Activated CD4-positive, alpha-beta memory T cell treated with anti-CD3 and anti-CD28 coated beads for 36 hours (primary cell): ENCODE results near the gene ATP5F1E. TPM values are rescaled to one million over a fixed set of nuclear protein-coding genes. Genes with fewer than 3 reads are reported as not detected.

Experiments used
- CTCF ChIA-PET: fragments of 350-600 bp; sonication (Branson Sonifier 250); formaldehyde crosslinking; loops from one replicate; lab custom pipeline; 2021; ENCODE audit warnings: antibody characterized with exemption, inconsistent platforms; lab: Charles Lee
- POLR2A ChIA-PET: fragments of 350-600 bp; sonication (Branson Sonifier 250); formaldehyde crosslinking; loops from one replicate; lab custom pipeline; 2021; ENCODE audit warnings: antibody characterized with exemption; lab: Charles Lee
- DNase-seq: peaks from one replicate; pipeline ENCODE4 v3.0.0-alpha.2; 2020
- H3K27ac Mint-ChIP-seq: one replicate; pipeline ENCODE4 v1.8.0; 2021; ENCODE audit warnings: mixed read lengths
- H3K27me3 Mint-ChIP-seq: one replicate; pipeline ENCODE4 v1.8.0; 2021; ENCODE audit warnings: mixed read lengths
- H3K36me3 Mint-ChIP-seq: one replicate; pipeline ENCODE4 v1.8.0; 2021; ENCODE audit warnings: mixed read lengths
- H3K4me1 Mint-ChIP-seq: one replicate; pipeline ENCODE4 v1.8.0; 2021; ENCODE audit warnings: low read depth, mixed read lengths
- H3K4me3 Mint-ChIP-seq: one replicate; pipeline ENCODE4 v1.8.0; 2021; ENCODE audit warnings: mild to moderate bottlenecking, mixed read lengths
- H3K9me3 Mint-ChIP-seq: one replicate; pipeline ENCODE4 v1.8.0; 2021; ENCODE audit warnings: mixed read lengths
- intact Hi-C: fragments of 100-400 bp; cut with micrococcal nuclease; formaldehyde crosslinking; loops from one replicate; pipeline ENCODE4 v1.15.1; 2023
- total RNA-seq, 2 experiments: library from RNA; stranded (reverse); gene quantifications; one replicate each; pipeline ENCODE4 v1.2.3, GENCODE V29; 2021

ATP5F1E gene
- total RNA-seq, 2 experiments from 2014 or later: 82.2 to 90.4 TPM

DNA sequence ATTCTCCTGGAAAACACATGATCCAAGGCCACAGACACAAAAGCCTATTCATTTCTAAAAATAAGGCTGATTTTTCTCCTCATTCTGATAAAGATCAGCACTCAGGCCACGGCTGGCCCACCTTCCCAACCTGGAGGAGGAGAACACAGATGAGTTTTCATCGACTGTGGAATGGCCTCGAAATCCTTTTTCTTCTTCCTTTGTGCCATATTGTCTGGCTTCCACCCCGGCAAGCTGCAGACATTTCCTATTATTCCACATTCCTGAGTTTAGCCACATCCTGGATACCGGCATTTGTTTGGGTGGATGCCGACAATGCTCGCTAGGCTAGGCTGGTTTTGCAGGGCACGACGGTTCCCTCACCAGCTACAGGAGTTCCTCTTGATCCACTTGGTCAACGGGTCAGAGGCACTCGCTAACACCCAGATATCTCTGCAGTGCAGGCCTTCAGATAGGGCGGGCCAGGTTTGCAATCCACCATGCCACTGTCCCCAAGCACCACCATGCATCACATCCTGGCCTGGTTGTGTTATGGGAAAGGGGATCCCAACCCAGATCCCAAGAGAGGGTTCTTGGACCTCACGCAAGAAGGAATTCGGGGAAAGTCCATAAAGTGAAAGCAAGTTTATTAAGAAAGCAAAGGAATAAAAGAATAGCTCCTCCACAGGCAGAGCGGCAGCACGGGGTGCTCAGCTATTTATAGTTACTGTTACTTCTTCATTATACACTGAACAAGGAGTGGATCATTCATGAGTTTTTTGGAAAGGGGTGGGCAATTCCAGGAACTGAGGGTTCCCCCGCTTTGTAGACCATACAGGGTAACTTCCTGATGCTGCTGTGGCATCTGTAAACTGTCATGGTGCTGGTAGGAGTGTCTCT, 20.9 kb downstream of the ATP5F1E start:
- CTCF ChIA-PET: no interaction called here
- no peaks in the 10 kb centered on the region for H3K9me3 Mint-ChIP-seq
- no peaks in the 10 kb centered on the region for H3K36me3 Mint-ChIP-seq
- H3K4me3 Mint-ChIP-seq: no peak overlapping the region
- intact Hi-C loops: no loop called here
- POLR2A ChIA-PET: no interaction called here
- DNase-seq: peak; percentile 14
- no peak overlapping the region for H3K27ac Mint-ChIP-seq
- H3K27me3 Mint-ChIP-seq: no peaks in the 10 kb centered on the region
- peaks cover 28% of the 10 kb centered on the region for H3K4me1 Mint-ChIP-seq

- Mint-ChIP-seq H3K4me3 (no peak overlapping the region), H3K4me1 (peaks cover 31% of the 10 kb centered on the region), H3K27ac (no peak overlapping the region), H3K36me3 (no peaks in the 10 kb centered on the region), H3K27me3 (no peaks in the 10 kb centered on the region), H3K9me3 (no peaks in the 10 kb centered on the region)
- ChIA-PET POLR2A (no interaction called here), CTCF (no interaction called here)
- DNase-seq: peak; percentile 4
- intact Hi-C loops: no loop called here
Measured at GRCh38 chr20:59010321-59010994, 21.7 kb downstream of the ATP5F1E start.

DNA sequence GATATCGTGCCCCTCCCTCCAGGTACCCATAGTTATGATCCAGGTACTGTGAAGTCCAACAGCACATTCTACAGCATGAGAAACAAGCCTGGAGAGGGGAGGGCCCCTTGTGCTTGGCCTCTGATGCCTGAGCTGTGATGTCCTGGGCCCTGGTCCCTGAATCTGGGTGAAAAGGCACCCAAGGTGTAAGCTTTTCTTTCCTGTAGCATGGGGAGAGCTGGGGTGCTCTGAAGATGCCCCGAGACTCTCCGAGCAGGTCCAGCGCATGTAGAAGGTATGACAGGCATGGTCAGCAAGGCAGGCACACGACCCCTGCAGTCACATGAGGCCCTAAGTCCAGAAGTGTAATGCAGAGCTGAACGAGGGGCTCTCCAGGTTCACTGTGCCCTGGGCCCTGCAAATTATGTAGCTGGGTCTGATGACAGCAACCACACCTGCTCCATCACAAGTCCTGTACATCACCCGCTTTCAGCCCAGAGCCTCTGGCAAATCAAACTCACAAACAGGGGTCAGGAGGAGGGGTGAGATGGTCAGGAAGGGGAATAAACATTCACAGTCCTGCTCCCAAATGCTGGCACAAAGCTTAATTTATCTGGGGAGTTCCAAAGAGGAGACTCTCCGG, 23.3 kb downstream of the ATP5F1E start:
- intact Hi-C loops: no loop called here
- ChIA-PET POLR2A (interaction anchor here (1.4 kb wide), 1 partner anchor 23 kb away, joined by 4 read pairs; the partner anchor contains the start of gene ATP5F1E), CTCF (no interaction called here)
- no peak for DNase-seq
- Mint-ChIP-seq H3K9me3 (no peaks in the 10 kb centered on the region), H3K27ac (no peak overlapping the region), H3K36me3 (peaks cover 7% of the 10 kb centered on the region), H3K27me3 (no peaks in the 10 kb centered on the region), H3K4me3 (no peak overlapping the region), H3K4me1 (peaks cover 37% of the 10 kb centered on the region)

- Mint-ChIP-seq H3K4me3 (peak overlapping the region; percentile 69), H3K9me3 (no peaks in the 10 kb centered on the region), H3K4me1 (peaks cover 35% of the 10 kb centered on the region), H3K27me3 (no peaks in the 10 kb centered on the region), H3K27ac (peak overlapping the region; percentile 28), H3K36me3 (peaks cover 7% of the 10 kb centered on the region)
- intact Hi-C loops: loop anchor here (1.0 kb wide), 1 partner anchor 24 kb away; the partner anchor contains the start of gene ATP5F1E
- CTCF ChIA-PET: no interaction called here
- no peak for DNase-seq
- POLR2A ChIA-PET: interaction anchor here (1.4 kb wide), 1 partner anchor 24 kb away, joined by 4 read pairs; the partner anchor contains the start of gene ATP5F1E
Measured at GRCh38 chr20:59007665-59008511, 24.2 kb downstream of the ATP5F1E start.

- H3K27me3 Mint-ChIP-seq: no peaks in the 10 kb centered on the region
Measured at GRCh38 chr20:59006864-59007664, 25.1 kb downstream of the ATP5F1E start, which contains the start of gene CTSZ. CTSZ (minus strand) TSS chr20:59007254; CDS start chr20:59007128, 126 bp downstream.

GRCh38 chr20:59006167-59006863, 25.8 kb downstream of the ATP5F1E start:
- Mint-ChIP-seq H3K9me3 (no peaks in the 10 kb centered on the region), H3K36me3 (peaks cover 7% of the 10 kb centered on the region), H3K4me1 (peaks cover 29% of the 10 kb centered on the region), H3K27ac (peak overlapping the region; percentile 28), H3K27me3 (no peaks in the 10 kb centered on the region), H3K4me3 (peak overlapping the region; percentile 74)
- intact Hi-C loops: no loop called here
- CTCF ChIA-PET: interaction anchor here (1.0 kb wide), 1 partner anchor 26 kb away, joined by 3 read pairs; no protein-coding TSS in a partner anchor
- POLR2A ChIA-PET: no interaction called here
- DNase-seq: no peak

More at GRCh38 chr20:59006864-59007664, 25.1 kb downstream of the ATP5F1E start, which contains the start of gene CTSZ:
- peak; percentile 56 for DNase-seq
- Mint-ChIP-seq H3K9me3 (no peaks in the 10 kb centered on the region), H3K36me3 (peaks cover 7% of the 10 kb centered on the region), H3K4me1 (peaks cover 32% of the 10 kb centered on the region), H3K4me3 (peak within 1 kb of the TSS; percentile 74), H3K27ac (peak within 1 kb of the TSS; percentile 28)
- intact Hi-C loops: loop anchor here (1.0 kb wide), 1 partner anchor 25 kb away; the partner anchor contains the start of gene ATP5F1E
- POLR2A ChIA-PET: no interaction called here
- CTCF ChIA-PET: no interaction called here

DNA sequence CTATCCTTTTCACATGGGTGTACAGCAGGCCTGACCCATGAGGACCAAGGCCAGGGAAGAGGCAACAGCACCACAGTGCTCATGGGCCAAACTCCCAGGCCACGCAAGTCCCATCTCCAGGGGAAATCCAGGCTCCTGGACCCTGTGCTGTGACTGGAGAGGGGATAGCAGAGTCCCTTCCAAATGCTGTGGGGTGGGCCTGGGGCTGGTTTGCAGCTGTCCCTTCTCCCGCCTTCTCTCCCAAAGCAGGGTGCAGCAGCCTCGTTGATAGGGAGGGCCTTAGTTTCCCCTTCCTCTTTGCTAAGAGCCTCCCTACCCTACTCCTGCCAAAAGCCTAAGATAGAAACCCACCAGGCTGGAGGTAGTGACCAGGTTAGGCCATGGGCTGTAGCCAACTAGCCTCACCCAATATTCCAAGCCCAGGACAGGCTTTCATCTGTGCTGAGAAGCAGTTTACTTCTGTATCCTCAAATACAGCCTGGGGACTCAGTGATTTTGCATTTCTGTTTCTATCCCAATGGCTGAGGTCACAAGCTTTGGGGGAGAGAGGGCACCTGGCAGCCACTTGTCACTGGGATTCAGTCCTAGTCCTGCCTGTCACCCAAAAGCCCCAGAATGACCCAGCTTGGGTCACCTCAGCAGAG, 26.5 kb downstream of the ATP5F1E start:
- ChIA-PET CTCF (interaction anchor here (1.0 kb wide), 1 partner anchor 25 kb away, joined by 3 read pairs; no protein-coding TSS in a partner anchor), POLR2A (interaction anchor here (1.6 kb wide), 1 partner anchor 23 kb away, joined by 6 read pairs; no protein-coding TSS in a partner anchor)
- intact Hi-C loops: no loop called here
- H3K4me3 Mint-ChIP-seq: peak overlapping the region; percentile 74
- H3K36me3 Mint-ChIP-seq: peaks cover 7% of the 10 kb centered on the region
- no peaks in the 10 kb centered on the region for H3K9me3 Mint-ChIP-seq
- H3K4me1 Mint-ChIP-seq: peaks cover 29% of the 10 kb centered on the region
- no peak for DNase-seq
- H3K27ac Mint-ChIP-seq: peak overlapping the region; percentile 82
- H3K27me3 Mint-ChIP-seq: no peaks in the 10 kb centered on the region

DNA sequence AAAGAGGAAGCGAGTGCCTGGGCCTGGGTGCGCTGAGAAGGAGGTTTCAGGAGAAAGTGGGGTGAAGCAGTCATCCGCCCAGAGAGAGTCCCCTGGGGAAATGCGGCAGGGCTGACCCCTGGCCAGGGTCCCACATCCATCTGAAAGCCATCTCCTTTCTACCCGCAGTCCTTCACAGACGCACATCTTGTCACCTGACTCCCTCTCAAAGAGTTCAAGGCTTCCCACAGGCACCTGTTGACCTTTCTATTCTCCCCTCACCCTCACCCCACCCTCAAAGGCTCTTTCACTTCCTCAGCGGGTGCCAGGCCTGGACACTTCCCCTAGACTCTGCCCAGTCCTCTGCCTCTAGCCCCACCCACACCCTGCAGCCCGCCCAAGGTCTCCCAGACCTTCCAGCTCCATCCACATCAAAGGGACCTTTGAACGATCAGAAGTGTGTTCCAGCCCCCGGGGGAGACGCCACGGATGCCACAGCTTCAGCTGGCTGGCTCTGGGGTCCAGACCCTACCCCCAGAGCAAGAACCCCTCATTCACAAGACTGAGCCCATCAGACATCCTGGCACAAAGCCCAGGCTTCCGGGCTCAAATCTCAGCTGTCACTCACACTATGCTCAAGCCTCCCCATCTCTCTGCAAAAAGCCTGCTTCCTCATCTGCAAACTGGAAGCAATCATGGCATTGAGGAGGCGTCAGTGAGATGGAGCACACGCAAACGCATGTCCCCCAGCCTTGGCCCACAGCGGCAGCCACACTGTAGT, 27.2 kb downstream of the ATP5F1E start:
- peak overlapping the region; percentile 73 for H3K4me3 Mint-ChIP-seq
- DNase-seq: peak; percentile 64
- intact Hi-C loops: no loop called here
- H3K27me3 Mint-ChIP-seq: no peaks in the 10 kb centered on the region
- POLR2A ChIA-PET: interaction anchor here (1.6 kb wide), 1 partner anchor 22 kb away, joined by 6 read pairs; no protein-coding TSS in a partner anchor
- no peaks in the 10 kb centered on the region for H3K9me3 Mint-ChIP-seq
- CTCF ChIA-PET: interaction anchor here (1.0 kb wide), 1 partner anchor 25 kb away, joined by 3 read pairs; no protein-coding TSS in a partner anchor
- peak overlapping the region; percentile 82 for H3K27ac Mint-ChIP-seq
- peaks cover 9% of the 10 kb centered on the region for H3K36me3 Mint-ChIP-seq
- peaks cover 29% of the 10 kb centered on the region for H3K4me1 Mint-ChIP-seq

GRCh38 chr20:59004493-59004762, 27.7 kb downstream of the ATP5F1E start:
- H3K4me3 Mint-ChIP-seq: peak overlapping the region; percentile 73
- POLR2A ChIA-PET: interaction anchor here (1.6 kb wide), 1 partner anchor 22 kb away, joined by 6 read pairs; no protein-coding TSS in a partner anchor
- no peaks in the 10 kb centered on the region for H3K27me3 Mint-ChIP-seq
- peaks cover 9% of the 10 kb centered on the region for H3K36me3 Mint-ChIP-seq
- CTCF ChIA-PET: no interaction called here
- intact Hi-C loops: no loop called here
- H3K4me1 Mint-ChIP-seq: peaks cover 29% of the 10 kb centered on the region
- no peaks in the 10 kb centered on the region for H3K9me3 Mint-ChIP-seq
- peak overlapping the region; percentile 82 for H3K27ac Mint-ChIP-seq
- DNase-seq: peak; percentile 74
